GM12865 (cell line): Measurements from ENCODE around the gene CDPF1.
A peak's percentile ranks its signal among the peaks of the same experiment; 100 is the strongest.

Source experiments
- DNase-seq: peaks from one replicate; pipeline ENCODE4 v3.0.0; 2010; ENCODE audit warnings: low read depth
- H3K4me3 ChIP-seq: 2 replicates; pipeline ENCODE4 v1.5.1; 2011; ENCODE audit warnings: mild to moderate bottlenecking, low read depth, low read length, control low read depth
- TF ChIP-seq, protein P1 (sequence below): IDR thresholded peaks from 2 replicates; pipeline ENCODE4 v1.5.1; 2011; ENCODE audit warnings: low read length, control low read depth, low read depth, inconsistent platforms; ENCODE audit not compliant: insufficient read depth; ENCODE audit errors: missing control alignments

The CDPF1 gene

DNA sequence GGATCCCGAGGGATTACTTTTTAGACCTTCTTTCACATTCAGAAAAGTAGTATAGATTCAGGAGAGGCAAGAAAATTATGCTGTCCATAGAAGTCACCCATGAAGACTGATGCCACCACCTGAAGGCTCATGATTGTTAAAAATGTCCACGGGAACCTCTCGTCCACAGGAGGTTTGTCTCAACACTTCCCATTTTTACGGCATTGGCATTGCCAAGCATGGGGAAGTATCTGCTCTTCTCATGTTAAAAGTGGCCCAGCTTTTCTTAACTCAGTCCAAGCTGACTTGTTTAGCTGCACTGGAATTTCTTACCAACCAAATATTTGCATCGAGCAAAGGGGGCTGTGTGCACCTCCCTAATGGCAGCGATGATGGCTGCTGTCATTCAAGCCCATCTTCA, 9.6 kb downstream of the CDPF1 start:
- no peak for DNase-seq
- no peak overlapping the region for H3K4me3 ChIP-seq
- TF ChIP-seq, protein P1, sequence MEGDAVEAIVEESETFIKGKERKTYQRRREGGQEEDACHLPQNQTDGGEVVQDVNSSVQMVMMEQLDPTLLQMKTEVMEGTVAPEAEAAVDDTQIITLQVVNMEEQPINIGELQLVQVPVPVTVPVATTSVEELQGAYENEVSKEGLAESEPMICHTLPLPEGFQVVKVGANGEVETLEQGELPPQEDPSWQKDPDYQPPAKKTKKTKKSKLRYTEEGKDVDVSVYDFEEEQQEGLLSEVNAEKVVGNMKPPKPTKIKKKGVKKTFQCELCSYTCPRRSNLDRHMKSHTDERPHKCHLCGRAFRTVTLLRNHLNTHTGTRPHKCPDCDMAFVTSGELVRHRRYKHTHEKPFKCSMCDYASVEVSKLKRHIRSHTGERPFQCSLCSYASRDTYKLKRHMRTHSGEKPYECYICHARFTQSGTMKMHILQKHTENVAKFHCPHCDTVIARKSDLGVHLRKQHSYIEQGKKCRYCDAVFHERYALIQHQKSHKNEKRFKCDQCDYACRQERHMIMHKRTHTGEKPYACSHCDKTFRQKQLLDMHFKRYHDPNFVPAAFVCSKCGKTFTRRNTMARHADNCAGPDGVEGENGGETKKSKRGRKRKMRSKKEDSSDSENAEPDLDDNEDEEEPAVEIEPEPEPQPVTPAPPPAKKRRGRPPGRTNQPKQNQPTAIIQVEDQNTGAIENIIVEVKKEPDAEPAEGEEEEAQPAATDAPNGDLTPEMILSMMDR = no peak

DNA sequence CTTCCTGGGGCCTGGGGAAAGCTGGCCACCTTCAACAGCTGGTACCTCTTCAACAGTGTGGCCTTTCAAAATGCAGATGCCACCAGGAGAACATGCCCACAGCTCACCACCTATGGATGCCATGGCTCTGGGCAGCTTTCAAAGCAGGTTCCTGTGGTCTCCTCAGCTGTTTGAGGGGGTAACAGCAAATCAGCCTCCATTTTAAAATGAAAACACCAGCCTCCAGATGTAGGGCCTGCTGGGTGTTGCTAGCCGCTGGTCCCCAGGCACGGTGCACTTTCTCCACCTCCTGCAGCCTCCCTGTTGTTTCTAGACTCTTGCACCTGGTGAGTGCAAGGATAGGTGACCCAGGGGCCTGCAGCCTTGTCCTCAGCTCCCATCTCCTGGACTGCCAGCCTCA, 10.0 kb downstream of the CDPF1 start:
- no peak overlapping the region for H3K4me3 ChIP-seq
- DNase-seq = no peak
- TF ChIP-seq, protein P1 = no peak

DNA sequence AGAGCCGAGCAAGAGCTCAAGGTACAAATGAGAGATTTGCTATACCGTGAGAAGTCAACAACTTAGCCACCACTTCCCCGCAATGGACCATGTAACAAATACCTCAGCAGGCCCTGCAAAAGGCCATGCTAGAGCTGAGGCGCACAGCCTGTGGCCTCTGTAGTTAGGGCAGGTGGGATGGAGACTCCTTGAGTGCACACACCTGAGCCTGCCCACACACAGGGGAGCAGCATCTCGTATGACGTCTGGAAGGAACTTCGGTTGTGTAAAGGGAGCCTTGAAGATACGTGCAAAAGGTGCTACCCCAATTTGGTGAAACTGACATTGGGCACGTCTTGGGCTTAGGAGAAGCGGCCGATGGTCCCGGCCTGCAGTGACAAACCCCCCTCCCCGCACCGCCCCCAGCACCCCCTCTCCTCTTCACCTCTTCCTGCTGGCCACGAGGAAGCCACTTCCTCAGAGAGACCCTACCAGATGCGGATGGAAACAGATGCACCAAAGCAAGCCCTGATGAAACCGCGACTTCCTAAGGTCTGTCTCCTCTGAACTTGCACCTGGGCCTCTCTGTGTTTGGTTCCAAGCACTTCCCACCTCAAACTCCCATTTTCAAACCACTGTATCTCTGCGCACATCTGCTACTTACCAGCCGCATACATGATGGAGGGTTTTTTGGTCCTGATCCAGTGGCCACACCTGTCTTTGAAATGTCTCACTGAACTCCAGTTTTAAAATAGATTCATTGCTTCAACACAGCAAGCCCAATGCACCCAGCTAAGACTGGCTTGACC, 10.6 kb downstream of the CDPF1 start:
- no peak overlapping the region for H3K4me3 ChIP-seq
- peak; percentile 18 for DNase-seq
- TF ChIP-seq, protein P1 = no peak

- no peak for DNase-seq
- no peak overlapping the region for H3K4me3 ChIP-seq
- TF ChIP-seq, protein P1 = no peak
These were observed 11.6 kb downstream of the CDPF1 start for GRCh38 chr22:46238541-46238940.

- TF ChIP-seq, protein P1 = no peak
- DNase-seq = no peak
- no peak overlapping the region for H3K4me3 ChIP-seq
These were observed 12.5 kb downstream of the CDPF1 start for GRCh38 chr22:46237453-46238124.

DNA sequence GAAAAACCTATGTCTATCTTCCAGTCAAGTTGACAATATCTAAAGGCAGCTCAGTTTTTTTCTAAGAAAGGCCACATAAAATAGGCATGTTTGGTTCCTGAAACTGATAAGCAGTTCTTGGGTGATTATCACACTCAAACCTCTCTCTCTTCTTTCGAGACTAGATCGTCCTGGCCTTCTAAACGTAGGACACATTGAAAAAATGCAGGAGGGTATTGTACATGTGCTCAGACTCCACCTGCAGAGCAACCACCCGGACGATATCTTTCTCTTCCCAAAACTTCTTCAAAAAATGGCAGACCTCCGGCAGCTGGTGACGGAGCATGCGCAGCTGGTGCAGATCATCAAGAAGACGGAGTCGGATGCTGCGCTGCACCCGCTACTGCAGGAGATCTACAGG, 15.1 kb downstream of the CDPF1 start:
- DNase-seq = no peak
- TF ChIP-seq, protein P1 = no peak
- H3K4me3 ChIP-seq = no peak overlapping the region
